ENCODE measurements around the gene SERINC2.

SERINC2 gene

DNA sequence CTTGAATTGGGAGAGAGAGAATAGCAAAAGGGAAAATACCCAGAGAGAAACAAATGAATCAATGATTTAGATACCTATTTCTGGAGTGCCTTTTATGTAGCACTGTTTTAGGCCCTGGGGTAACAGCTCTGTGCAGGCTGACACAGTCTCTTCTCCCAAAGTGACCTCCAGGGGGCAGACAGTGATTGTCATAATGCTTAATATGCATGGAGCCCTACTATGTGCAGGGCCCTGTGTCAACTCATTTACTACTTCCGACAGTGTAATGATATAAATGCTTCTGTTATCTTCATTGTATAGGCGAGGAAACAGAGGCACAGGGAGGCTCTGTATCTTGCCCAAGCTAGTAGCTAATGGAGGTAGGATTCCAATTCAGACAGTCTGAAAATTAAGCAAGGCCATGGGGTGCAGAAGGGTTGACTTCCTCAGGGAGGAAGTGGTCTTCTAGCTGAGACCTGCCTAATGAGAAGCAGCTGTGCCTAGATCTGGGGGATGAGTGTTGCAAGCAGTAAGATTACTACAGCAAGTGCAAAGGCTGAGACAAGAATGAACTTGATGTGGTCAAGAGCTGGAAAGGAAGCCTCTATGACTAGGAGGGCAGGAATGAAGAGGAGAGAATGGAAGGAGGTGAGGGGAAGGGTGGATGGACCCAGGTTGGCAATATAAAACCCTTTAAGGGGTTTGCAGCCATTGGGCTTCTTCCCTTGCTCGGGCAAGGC, 16.2 kb upstream of the SERINC2 start:
- peaks cover 9% of the 10 kb centered on the region; the same call in 1 of the 2 replicates for H3F3A ChIP-seq (ENCODE audit: insufficient read depth, low read length)
- H4K20me1 ChIP-seq (ENCODE audit: insufficient read depth, low read length) = no peaks in the 10 kb centered on the region
- no peaks in the 10 kb centered on the region for H3K36me3 ChIP-seq (replicated peaks; ENCODE audit: insufficient read depth, low read length)
- DNase-seq = no peak
- 0 out of 2 replicates have a peak, but pooled peaks cover 3% of the 10 kb centered on the region for H3K4me1 ChIP-seq (ENCODE audit: low read length)
- H3K4me3 ChIP-seq (ENCODE audit: low read length) = no peak overlapping the region
- no peaks in the 10 kb centered on the region for H3K9me2 ChIP-seq (replicated peaks; ENCODE audit: insufficient read depth, low read length)
- TF ChIP-seq, protein P1, sequence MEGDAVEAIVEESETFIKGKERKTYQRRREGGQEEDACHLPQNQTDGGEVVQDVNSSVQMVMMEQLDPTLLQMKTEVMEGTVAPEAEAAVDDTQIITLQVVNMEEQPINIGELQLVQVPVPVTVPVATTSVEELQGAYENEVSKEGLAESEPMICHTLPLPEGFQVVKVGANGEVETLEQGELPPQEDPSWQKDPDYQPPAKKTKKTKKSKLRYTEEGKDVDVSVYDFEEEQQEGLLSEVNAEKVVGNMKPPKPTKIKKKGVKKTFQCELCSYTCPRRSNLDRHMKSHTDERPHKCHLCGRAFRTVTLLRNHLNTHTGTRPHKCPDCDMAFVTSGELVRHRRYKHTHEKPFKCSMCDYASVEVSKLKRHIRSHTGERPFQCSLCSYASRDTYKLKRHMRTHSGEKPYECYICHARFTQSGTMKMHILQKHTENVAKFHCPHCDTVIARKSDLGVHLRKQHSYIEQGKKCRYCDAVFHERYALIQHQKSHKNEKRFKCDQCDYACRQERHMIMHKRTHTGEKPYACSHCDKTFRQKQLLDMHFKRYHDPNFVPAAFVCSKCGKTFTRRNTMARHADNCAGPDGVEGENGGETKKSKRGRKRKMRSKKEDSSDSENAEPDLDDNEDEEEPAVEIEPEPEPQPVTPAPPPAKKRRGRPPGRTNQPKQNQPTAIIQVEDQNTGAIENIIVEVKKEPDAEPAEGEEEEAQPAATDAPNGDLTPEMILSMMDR (IDR thresholded peaks at IDR 0.05; ENCODE audit: low read length) = peak; percentile 45
- TF ChIP-seq EZH2phosphoT487 (IDR thresholded peaks at IDR 0.05; ENCODE audit: low read length) = no peak
- H3K9ac ChIP-seq (ENCODE audit: low read length) = no peak overlapping the region
- no peak overlapping the region for H2AFZ ChIP-seq (ENCODE audit: low read length)
- H3K4me2 ChIP-seq (ENCODE audit: low read depth, low read length) = no peak overlapping the region
- H3K27ac ChIP-seq (ENCODE audit: low read length) = no peak overlapping the region
- H3K79me2 ChIP-seq (ENCODE audit: low read length) = no peaks in the 10 kb centered on the region
- no peaks in the 10 kb centered on the region for H3K9me3 ChIP-seq (replicated peaks; ENCODE audit: insufficient read depth, low read length)
- H3K27me3 ChIP-seq (replicated peaks; ENCODE audit: insufficient read depth, low read length) = no peaks in the 10 kb centered on the region

DNA sequence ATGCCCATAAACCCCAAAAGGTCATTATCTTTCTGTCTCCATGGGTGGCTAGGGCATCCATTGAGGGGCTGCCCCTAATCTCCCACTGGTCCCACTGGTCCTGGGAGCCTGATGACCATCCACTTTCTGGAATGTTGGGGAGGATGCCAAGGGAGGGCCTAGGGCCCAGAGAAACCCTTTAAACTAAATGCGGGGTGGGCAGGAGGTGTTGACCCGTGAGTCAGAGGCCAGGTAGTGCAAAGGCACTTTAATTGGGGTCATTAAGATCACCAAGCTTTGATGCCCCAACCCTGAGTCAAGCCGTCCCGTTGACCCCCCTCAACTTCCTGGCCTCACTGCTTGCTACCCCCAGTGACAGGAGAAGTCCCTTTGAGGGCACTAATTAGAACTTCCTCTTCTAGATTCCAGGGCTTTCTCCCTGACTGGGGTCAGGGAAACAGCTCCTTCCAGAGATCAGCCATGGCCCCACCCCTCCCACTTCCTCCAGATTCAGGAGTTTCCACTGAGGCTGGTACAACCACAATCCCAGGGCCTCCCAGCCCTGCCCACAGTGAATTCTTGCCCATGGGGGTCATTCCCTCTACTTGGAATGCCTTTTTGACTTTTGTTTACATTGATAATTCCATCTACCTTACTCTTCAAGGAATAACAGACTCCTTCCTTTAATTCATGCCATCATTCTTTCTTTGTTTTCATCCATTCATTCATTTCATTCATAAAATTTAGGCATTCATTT, 15.5 kb upstream of the SERINC2 start:
- no peaks in the 10 kb centered on the region for H3K79me2 ChIP-seq (ENCODE audit: low read length)
- no peaks in the 10 kb centered on the region for H3K9me3 ChIP-seq (replicated peaks; ENCODE audit: insufficient read depth, low read length)
- no peaks in the 10 kb centered on the region for H4K20me1 ChIP-seq (ENCODE audit: insufficient read depth, low read length)
- H3K9ac ChIP-seq (ENCODE audit: low read length) = no peak overlapping the region
- H3K36me3 ChIP-seq (replicated peaks; ENCODE audit: insufficient read depth, low read length) = no peaks in the 10 kb centered on the region
- H3K4me3 ChIP-seq (ENCODE audit: low read length) = no peak overlapping the region
- H3K4me2 ChIP-seq (ENCODE audit: low read depth, low read length) = no peak overlapping the region
- H3K27ac ChIP-seq (ENCODE audit: low read length) = no peak overlapping the region
- no peaks in the 10 kb centered on the region for H3K27me3 ChIP-seq (replicated peaks; ENCODE audit: insufficient read depth, low read length)
- TF ChIP-seq, protein P1 (IDR thresholded peaks at IDR 0.05; ENCODE audit: low read length) = no peak
- TF ChIP-seq EZH2phosphoT487 (IDR thresholded peaks at IDR 0.05; ENCODE audit: low read length) (no peak), EZH2 (optimal IDR thresholded peaks at IDR 0.05; ENCODE audit: low read depth, low read length) (no peak)
- H3K9me2 ChIP-seq (replicated peaks; ENCODE audit: insufficient read depth, low read length) = no peaks in the 10 kb centered on the region
- H3K4me1 ChIP-seq (ENCODE audit: low read length) = 0 out of 2 replicates have a peak, but pooled peaks cover 3% of the 10 kb centered on the region
- DNase-seq = no peak
- H2AFZ ChIP-seq (ENCODE audit: low read length) = no peak overlapping the region
- peaks cover 9% of the 10 kb centered on the region; the same call in 1 of the 2 replicates for H3F3A ChIP-seq (ENCODE audit: insufficient read depth, low read length)

DNA sequence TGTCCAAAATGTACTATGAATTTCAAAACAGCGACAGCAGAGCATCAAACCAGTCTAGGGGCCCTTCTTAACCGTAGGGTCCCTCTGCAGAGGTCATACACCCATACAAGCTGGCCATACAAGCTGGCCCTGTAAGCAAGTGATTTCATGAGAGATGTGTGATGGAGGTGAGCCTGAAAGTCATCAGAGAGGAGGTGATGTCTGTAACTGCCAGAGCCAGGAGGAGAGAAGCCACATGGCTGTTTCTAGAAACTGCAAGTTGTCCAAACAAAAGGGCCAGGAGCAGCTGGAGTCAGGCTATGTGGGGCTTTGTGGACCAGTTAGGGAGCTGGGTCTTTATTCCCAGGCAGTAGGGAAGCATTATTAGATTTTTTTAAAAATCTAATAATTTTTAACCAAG, 14.8 kb upstream of the SERINC2 start:
- Histone ChIP-seq H3K9me3 (replicated peaks; ENCODE audit: insufficient read depth, low read length) (no peaks in the 10 kb centered on the region), H3K27me3 (replicated peaks; ENCODE audit: insufficient read depth, low read length) (no peaks in the 10 kb centered on the region), H3K9me2 (replicated peaks; ENCODE audit: insufficient read depth, low read length) (no peaks in the 10 kb centered on the region), H3K27ac (ENCODE audit: low read length) (no peak overlapping the region), H3K4me1 (ENCODE audit: low read length) (0 out of 2 replicates have a peak, but pooled peaks cover 3% of the 10 kb centered on the region), H4K20me1 (ENCODE audit: insufficient read depth, low read length) (no peaks in the 10 kb centered on the region), H3F3A (ENCODE audit: insufficient read depth, low read length) (peaks cover 9% of the 10 kb centered on the region; the same call in 1 of the 2 replicates), H3K79me2 (ENCODE audit: low read length) (no peaks in the 10 kb centered on the region), H3K4me2 (ENCODE audit: low read depth, low read length) (no peak overlapping the region), H3K4me3 (ENCODE audit: low read length) (no peak overlapping the region), H2AFZ (ENCODE audit: low read length) (no peak overlapping the region), H3K36me3 (replicated peaks; ENCODE audit: insufficient read depth, low read length) (no peaks in the 10 kb centered on the region), H3K9ac (ENCODE audit: low read length) (no peak overlapping the region)
- TF ChIP-seq EZH2phosphoT487 (IDR thresholded peaks at IDR 0.05; ENCODE audit: low read length) (no peak), EZH2 (optimal IDR thresholded peaks at IDR 0.05; ENCODE audit: low read depth, low read length) (no peak)
- TF ChIP-seq, protein P1 (IDR thresholded peaks at IDR 0.05; ENCODE audit: low read length) = no peak
- DNase-seq = no peak
